T-helper 2 cell treated with Interferon-gamma antibody and Interleukin-4, amounts not matched to agents 100 ng/mL and 5 ng/mL, for 36 hours (primary cell): Measurements from ENCODE around the gene DNMT3L. TPM values are rescaled to one million over a fixed set of nuclear protein-coding genes. Genes with fewer than 3 reads are reported as not detected.

Source experiments
- intact Hi-C: fragments of 100-400 bp; cut with micrococcal nuclease; formaldehyde crosslinking; loops from one replicate; pipeline ENCODE4 v1.15.1; 2023
- total RNA-seq: library from RNA; stranded (reverse); gene quantifications from 2 replicates; pipeline ENCODE4 v1.2.3, GENCODE V29; 2022

Gene DNMT3L
- total RNA-seq, 1 donor from 2014 or later = not detected

DNA sequence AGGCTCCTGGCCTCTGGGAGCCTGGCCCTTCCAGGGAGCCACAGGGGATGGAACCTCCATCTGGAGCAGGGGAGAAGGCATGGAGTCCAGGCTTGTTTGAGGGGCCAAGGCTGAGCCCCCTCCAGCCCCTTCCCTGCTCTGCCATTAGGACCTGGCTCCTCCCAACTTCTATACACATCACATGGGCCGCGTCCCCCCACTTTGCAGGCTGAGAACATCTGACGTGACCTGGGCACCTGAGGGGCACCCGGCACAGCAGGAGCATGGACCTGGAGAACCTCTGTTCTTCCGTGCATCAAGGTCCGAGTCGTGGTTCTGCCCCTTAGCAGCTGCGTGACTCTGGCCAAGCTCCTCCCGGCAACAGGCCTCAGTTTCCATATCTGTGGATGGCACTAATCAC is 20.1 kb upstream of the DNMT3L start:
- intact Hi-C loops = no loop called here

DNA sequence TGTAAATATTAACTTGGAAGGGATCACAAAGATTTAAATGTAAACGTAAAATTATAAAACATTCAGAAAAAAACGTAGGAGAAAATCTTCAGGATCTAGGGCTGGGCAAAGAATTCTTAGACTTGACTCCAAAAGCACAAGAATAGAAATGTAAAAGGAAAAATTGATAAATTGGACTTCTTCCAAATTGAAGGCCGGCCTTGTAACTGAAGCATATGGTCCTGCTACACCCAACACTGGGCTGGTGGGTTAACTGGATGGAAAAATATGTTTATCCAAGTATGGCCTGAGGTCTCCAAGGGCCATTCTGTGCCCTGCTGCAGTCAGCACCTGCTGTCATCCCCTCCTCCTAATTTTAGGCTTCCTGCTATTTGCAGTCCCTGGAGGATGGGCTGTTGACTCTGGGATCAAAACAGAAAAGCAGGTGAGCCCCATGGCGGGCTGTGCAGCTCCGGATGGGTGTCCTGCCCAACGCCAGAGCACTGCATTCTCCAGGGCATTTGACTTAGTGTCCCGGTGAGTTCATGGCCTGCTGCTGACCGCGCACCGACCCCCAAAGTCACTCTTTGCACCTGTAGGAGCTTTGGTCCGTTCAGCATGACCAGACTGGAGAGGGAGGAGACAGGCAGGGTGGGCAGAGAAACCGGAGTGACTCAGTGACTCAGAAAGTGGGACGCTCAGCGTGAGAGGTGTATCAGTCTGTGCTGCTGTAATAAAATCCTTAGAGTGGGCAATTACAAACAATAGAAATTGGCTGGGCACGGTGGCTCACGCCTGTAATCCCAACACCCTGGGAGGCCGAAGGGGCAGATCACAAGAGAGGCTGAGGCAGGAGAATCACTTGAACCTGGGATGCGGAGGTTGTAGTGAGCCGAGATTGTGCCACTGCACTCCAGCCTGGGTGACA is 17.9 kb upstream of the DNMT3L start:
- intact Hi-C loops = no loop called here

DNA sequence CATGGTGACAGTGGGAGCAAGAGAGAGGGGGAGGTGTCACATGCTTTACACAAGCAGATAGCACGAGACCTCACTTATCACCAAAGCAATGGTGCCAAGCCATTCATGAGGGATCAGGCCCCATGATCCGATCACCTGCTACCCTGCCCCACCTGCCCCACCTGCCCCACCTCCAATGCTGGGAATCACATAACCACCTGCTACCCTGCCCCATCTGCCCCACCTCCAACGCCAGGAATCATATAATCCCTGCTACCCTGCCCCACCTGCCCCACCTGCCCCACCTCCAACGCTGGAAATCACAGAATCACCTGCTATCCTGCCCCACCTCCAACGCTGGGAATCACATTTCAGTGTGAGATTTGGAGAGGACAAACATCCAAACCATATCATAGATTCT is 13.3 kb upstream of the DNMT3L start:
- intact Hi-C loops = no loop called here

DNA sequence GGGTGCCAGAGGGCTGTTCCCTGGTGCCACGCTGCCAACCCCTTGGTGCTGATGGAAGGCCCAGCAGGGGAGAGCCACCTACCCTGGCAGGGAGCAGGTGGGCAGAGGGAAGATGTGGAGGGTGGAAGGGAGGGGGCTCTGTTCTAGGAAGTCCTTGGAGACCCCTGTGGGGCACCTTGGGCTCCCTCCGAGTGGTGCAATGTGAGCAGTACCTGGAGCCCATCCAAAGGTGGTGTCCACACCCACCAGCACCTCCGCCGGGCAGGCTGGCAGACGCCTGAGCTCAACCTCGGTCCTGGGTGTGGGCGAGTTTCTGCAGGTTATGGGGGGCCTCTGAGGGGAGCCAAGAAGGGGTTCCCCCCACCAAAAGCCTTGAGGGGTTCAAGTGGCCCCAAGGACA is 11.3 kb upstream of the DNMT3L start:
- intact Hi-C loops = no loop called here

DNA sequence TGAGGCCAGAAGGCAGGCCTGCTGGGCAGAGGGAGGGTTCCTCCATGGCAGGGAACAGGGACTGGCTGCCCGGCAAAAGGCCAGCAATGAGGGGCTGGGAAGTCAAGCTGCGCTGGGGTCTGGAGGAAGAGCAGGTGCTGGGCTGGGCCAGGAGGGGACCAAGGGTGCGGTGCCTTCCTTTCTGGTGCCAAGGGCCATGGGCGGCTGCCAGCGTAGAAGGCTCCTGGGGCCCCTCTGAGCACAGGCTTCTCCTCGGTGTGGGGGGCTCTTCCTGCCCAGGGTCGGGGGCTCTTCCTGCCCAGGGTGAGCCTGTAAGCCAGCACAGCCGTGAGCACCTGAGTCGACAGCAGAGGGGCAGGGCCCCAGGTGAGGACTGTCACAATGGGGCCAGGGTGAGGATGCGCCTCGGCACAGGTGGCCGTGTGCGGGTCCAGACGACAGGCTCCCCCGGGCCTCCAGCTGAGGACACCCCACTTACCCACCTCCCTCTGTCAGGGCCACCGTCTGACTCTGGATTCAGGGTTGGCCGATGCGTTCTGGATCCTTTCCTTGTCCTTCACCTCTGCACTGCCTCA is 10.7 kb upstream of the DNMT3L start:
- intact Hi-C loops = no loop called here

DNA sequence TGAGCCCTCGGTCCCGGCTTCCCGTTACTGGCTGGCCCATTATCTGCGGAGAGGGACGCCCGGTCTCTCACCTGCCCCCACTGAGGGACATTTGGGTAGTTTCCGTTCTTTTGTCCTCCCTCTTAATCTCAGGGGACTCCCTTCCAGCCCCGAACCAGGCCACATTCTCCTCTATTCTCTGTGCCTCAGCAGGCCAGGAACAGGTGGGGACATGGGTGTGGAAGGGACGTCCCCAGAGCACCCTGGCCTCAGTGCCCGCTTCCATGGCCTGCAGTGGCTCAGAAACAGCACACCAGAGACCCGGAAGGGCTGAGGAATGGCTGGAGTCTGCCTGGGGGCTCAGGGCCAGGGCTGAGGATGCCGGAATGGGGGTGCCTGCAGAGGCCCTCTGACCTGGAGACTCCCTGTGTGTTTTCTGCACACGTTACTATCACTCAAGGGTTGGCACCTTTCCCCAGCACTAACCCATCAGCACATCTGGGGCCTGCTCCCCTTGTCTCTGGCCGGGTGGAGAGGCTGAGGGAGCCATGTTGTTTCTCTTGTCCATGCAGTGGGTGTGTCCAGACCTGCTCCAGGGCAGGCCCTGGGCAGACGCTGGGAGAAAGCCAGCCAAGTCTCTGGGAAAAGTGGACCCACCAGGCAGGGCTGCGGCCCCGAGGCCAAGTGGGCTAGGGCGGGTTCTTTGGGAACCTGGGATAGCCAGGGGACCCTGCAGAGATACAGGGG is 10.0 kb upstream of the DNMT3L start:
- intact Hi-C loops = no loop called here

DNA sequence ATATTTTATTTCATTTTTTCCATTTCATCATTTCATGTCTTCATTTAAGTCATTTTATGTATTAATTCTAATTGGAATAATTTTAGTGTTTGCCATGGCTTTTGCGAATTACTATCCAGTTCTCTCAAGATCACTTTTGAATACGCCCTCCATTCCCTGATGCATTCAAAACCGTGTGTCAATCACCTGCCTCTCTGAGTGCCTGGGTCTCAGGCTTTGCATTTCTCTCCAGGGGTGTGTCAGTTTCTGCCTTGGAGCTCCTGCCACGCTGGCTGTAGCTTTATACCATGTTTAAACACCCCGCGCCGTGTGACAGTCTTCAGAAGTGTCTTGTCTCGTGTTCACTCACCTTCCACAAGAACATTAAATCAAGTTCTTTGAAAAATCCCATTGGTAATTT is 7.4 kb upstream of the DNMT3L start:
- intact Hi-C loops = no loop called here

DNA sequence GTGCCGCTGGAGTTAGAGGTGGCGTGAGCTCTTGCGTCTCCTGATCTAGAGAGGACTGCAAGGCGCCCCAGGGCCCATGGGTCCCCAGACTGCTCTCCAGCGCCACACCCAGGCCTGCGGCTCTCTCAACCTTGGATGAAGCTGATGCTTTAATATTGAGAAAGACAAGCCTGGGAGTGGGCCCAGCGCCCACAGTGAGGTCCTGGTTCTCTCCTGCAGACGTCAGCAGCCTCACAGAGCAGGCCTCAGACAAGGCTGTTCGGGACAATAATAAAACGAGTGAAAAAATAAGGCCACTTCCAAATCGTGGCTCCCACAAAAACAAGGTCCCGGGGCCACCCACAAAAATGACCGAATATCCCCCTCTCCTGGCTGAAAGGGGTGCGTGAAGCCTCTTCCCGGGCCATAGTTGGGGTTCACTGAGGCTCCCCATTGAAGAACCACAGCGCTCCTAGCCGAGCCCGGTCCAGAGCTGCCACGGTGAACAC is 6.0 kb upstream of the DNMT3L start:
- intact Hi-C loops = no loop called here

DNA sequence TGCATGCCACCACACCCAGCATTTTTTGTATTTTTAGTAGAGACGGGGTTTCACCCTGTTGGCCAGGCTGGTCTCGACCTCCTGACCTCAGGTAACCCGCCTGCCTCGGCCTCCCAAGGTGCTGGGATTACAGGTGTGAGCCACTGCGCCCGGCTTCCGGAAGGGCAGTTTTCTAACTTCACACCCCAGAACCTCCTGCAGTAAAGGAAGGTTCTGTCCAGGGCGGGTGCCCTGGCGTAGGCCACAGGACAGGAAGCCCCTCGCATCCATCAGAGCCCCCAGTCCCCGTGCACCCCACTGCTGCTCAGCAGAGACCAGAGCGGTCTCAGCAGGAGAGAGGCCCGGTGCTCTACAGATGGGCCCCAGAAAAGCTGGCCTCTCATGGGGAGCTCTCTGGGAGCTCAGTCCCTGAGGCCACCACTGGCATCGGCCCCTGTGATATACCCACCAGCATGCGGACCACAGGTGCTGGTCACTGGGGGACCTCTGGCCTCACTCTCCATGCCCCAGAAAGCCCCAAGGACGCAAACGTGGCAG is 4.1 kb upstream of the DNMT3L start:
- intact Hi-C loops = no loop called here

DNA sequence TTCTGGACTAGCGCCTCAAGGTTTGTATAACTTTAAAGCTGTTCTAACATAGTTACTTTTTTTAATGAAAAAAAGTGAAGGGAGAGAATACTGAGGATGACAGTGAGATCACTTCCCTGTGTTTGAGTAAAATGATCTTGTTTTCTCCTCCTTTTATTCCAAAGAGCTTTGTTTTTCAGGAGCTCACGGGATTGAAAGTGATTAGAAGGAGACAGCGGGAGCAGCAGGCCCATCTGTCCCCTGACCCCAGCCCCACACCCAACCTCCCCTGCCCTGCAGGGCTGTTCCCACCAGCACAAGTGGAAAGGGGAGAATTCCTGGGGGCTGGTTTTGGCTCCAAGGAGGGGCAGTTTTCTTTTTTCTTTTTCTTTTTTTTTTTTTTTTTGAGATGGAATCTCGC is 2.1 kb upstream of the DNMT3L start:
- intact Hi-C loops = no loop called here

DNA sequence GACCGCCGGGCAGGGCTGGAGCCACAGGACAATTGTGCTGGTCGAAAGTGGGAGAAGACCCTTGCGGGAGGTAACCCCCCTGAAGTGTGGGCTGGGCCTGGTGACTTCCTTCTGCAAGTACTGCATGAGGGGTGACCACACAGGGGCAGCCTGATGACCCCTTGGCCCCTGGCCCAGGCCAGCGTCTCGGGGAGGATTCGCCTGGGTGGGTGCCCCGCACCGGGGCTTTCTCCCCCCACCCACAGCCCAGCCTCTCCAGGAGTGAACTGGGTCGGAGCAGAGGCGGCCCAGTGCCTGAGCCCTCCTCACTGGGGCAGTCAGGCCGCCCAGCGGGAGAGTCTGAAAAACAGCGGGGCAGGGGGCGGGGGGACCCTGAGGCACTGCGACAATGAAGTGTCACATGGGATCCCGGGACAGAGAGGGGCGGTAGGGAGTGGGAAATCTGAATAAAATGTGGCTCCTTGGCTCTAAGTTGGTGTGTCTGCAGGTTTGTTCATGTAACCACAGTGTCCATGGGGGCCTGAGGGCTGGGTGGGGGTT is 1.6 kb upstream of the DNMT3L start:
- intact Hi-C loops = no loop called here

DNA sequence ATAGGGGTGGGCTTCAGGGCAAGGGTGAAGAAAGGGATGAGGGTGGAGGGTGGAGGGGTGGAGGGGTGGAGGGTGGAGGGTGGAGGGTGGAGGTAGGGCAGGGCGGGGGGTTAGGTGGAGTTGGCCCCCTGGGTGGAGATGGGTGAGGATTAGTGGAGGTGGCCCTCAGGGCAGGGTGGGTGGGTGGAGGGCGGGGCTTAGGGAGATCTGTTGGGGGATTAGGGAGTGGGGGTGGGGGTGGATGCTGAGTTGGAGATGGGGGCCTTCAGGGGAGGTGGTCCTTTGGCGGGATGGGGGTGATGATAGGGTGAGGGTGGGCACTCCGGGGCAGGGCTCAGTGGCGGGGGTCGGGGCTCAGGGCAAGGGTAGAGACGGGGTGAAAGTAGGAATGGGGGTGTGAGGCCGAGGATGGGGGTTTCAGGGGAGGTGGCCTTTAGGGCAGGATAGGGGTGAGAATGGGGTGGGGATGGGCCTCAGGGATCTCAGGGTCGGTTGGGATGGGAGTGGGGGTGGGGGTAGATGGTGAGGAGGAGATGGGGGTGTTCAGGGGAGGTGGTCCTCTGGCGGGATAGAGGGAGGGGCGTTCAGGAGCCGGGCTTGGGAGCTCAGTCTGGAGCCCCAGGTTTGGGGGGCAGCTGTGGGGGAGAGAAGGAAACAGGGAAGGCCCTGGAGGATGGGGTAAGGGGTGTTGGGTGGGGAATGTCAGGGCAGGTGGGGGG is 800 bp upstream of the DNMT3L start:
- intact Hi-C loops = no loop called here

DNA sequence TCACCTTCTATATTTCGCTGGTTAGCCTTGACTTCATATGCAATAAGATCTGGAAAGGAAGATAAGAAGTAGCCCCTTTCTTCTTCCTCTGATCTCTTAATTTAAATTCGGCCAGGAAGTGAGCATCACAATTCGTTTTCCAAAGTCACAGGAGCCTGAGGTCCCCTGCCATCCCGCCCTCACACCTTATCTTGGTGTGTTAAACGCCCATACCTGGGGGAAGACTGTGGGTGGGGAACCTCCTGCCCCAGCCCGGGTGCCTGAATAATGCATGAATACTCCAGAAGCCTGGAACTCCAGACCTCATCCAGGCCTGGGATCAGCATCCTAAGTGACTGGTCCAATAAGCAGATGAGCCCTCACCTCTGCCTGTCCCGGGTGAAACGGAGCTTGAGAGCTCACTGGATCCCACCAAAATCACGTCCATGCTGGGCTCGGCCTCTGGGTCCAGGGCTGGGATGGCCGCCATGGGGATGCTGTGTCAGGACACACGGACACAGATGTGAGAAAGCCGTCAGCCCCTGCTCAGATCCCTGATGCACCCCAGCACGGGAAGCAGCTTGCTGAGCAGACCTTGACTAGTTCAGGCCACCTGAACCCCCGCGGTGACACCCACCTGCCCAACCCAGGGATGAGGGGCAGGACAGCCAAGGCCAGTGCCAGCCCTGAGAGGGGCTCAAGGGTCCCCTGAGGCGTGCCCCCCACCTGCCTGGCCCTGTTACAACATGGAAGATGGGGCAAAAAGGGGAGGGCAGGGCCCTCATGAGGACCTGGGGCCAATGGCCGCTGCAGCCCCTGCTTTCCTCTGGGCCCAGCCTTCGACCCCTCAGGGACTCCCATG is 686 bp downstream of the DNMT3L start:
- intact Hi-C loops = no loop called here

DNA sequence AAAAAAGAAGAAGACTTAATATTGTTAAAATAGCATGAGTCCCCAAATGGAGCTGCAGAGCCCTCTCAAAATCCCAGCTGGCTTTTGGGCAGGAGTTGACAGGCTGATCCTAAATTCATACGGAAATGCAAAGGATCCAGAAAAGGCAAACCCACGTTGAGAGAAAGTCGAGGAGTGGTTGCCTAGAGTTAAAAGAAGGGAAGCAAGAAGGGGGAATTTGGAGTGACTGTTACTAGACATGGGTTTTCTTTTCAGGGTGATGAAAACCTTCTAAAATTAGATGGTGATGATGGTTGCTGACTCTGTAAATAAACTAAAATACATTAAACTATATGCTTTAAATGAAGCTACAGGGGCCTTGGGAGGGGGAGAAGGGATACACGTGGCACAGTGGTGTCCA is 1.6 kb downstream of the DNMT3L start:
- intact Hi-C loops = no loop called here

DNA sequence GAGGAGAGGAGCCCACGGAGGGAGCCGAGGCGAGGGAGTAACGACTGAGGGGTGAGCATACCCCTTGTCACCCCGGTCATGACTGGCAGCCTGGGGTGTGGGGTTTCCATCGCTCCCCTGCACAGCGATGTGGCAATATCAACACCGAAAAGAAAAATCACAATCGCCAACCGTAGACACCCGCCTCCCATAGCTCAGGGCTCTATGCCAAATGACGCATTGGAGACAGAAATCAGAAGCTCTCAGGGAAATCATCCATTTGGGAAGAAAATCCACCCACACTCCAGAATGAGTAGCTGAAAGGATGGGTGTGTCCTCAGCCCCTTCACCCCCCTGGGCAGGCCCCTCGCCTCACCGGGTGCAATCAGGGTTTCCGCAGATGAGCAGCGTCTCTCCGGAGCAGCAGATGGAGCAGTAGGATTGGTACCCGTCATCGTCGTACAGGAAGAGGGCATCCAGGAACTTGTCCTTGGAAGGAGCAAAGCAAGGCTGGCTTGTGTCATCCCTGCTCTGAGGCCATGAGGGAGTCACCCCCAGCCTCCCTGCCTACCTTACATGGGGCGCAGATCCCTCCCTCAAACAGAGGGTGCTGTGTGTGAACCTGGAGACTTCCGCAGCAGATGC is 2.5 kb downstream of the DNMT3L start:
- intact Hi-C loops = no loop called here

DNA sequence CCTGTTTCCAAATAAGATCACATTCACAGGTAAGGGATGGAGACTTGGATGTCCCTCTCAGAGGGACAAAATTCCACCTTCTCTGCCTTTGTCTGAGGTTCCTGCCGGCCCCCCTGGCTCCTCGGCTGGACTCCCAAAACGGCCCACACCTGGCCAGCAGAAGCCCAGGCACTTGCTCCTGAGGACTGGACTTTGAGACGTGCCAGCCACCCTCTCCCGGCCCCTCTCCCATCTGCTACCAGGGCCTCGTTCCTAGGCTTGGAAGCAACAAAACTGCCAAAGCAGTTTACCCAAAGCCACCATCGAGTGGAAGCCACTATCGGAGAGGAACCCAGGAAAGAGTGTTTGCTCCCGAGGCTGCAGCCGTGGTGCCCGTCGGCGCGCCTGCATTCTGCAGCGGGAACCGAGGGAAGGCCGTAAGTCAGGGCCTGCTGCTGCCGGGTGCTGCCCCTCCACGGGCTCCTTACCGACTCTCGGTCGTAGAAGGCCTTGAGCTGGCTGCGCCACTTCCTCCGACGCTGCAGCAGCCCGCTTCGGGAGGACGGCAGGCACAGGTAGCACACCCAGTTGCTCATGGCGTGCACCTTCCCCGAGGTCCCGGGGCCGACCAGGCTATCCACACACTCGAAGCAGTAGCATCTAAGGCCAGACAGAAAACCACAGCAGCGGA is 3.5 kb downstream of the DNMT3L start:
- intact Hi-C loops = no loop called here

DNA sequence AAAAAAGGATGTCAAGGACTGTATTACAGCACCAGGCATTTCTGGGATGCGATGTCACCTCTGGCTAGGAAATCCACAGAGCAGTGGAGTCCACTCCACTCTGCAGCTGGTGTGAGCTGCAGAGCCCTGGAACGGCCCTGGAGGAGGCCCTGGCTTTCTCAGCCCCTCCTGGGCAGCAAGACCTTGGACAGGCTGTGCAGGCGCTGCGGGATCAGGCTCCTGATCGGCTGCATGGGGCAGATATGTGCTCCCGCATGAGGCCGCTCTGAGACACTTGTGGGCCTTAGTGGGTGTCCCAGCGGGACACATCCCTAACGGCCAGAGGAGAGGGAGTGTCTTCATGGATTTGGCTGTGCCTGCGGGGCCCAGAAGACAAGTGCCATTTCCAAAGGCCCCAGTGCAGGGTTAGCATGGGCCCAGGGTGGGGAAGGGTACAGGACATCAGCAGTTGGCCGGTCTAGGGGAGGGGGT is 6.2 kb downstream of the DNMT3L start:
- intact Hi-C loops = no loop called here

DNA sequence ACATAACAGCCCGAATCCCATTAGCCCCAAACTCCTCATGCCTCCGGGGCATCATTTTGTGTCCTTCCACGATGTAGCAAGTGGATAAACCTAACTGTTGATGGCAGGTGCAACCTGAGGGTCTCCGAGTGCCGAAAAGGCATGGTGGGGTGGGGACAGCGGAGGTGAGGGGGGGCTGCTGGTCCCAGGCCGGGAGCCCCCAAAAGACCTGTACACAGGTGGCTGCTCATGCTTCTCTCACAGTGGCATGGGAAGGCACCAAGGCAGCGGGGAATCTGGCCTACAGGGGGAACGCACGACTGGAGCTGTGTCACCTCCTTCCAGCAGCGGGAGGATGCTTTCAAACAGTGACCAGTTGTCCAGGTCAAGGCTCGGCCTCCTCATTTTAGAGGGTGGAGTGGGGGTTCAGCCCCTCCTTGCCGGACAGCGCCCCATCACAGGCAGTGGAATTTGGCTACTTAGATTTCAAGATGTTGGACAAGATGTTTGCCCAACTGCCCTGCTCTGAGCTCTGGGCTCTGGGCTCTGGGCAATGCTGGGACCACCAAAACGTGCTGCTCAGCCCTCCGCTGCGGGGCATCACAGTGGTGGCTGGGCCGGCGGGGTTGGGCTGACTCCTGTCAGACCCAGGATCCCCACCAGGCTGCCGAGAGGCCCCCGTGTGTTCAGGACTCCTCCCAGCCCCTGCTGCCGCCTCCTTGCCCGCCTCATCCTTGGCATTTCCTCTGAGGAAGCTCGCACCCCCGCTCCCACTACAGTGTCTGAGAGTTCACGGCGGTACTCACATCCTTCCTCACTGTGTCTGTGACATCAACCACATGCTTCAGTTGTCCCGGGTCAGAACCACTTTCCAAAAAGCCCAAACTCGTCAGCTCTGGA is 7.6 kb downstream of the DNMT3L start:
- intact Hi-C loops = no loop called here
